ENCODE measurements around the gene NONO. TPM values are rescaled to one million over a fixed set of nuclear protein-coding genes. Genes with fewer than 3 reads are reported as not detected.

NONO gene
- total and polyA plus RNA-seq, 7 experiments from 2014 or later, result 184 to 488 (median 337) TPM

GRCh38 chrX:71245159-71245558 lies 38.3 kb upstream of the NONO start:
- H3K4me3 Mint-ChIP-seq, result no peak overlapping the region

DNA sequence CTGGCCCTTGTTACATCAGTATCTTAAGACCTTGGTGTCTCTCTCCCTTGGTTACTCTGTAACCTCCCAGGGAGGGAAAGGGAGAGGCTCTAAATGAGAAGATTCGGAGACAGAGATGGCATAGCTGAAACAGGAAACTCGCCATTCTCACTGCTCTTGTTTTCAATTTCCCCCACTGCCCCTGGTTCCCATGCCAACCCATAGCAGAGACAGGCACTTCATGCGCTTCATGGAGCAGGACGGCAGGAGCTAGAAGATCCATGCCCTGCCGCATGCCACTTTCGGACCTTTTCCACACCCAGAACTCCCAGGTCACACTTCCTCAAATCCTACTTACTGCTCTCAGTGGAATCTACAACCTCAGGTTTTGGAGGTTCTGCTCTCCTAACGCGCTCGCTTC lies 32.6 kb upstream of the NONO start:
- CTCF ChIA-PET, result no interaction called here
- Histone ChIP-seq H3K27me3 (ENCODE audit: control insufficient read depth in 2 of 2, insufficient read depth in 2 of 2, low read length in 2 of 2) (no peaks in the 10 kb centered on the region), H3K27ac (ENCODE audit: low read depth, low read length) (no peak overlapping the region), H3K4me3 (ENCODE audit: low read length) (no peak overlapping the region), H3K4me1 (ENCODE audit: control insufficient read depth in 2 of 2, insufficient read depth in 2 of 2, low read length in 2 of 2) (peaks cover 0 to 20% of the 10 kb centered on the region in 2 donors), H3K9me3 (ENCODE audit: control insufficient read depth in 2 of 3, low read length in 3 of 3) (no peaks in the 10 kb centered on the region), H3K36me3 (ENCODE audit: control insufficient read depth in 2 of 3, insufficient read depth in 3 of 3, low read length in 3 of 3) (peaks cover 0 to 44% (median 2%) of the 10 kb centered on the region in 3 experiments)
- intact Hi-C loops (cut with micrococcal nuclease), result no loop called here
- Mint-ChIP-seq H3K4me1 (peaks cover 0 to 29% (median 17%) of the 10 kb centered on the region in 7 donors), H3K9me3 (peaks cover 0 to 3% (median 0%) of the 10 kb centered on the region in 11 donors), H3K4me3 (peak overlapping the region in 1 of 10 donors; percentile 2), H3K27ac (peak overlapping the region in 7 of 9 donors; percentile 17 to 54 (median 29)), H3K36me3 (peaks cover 0 to 9% (median 4%) of the 10 kb centered on the region in 5 donors), H3K27me3 (no peaks in the 10 kb centered on the region)
- POLR2A ChIA-PET, result no interaction called here
- no peak for DNase-seq
- no peak for ATAC-seq

More at GRCh38 chrX:71245159-71245558, 38.3 kb upstream of the NONO start:
- peaks cover 0 to 94% (median 9%) of the 10 kb centered on the region in 3 experiments for H3K36me3 ChIP-seq (ENCODE audit: control insufficient read depth in 2 of 3, insufficient read depth in 3 of 3, low read length in 3 of 3)
- ChIA-PET CTCF (no interaction called here), POLR2A (interaction anchor here (0.6 kb wide), 1 partner anchor 9 kb away, joined by 3 read pairs; no protein-coding TSS in a partner anchor)
- H3K9me3 ChIP-seq (ENCODE audit: control insufficient read depth in 2 of 3, low read length in 3 of 3), result no peaks in the 10 kb centered on the region
- Mint-ChIP-seq H3K27me3 (no peaks in the 10 kb centered on the region), H3K27ac (peak overlapping the region in 1 of 9 donors; percentile 44), H3K9me3 (no peaks in the 10 kb centered on the region), H3K36me3 (peaks cover 0 to 36% (median 19%) of the 10 kb centered on the region in 5 donors), H3K4me1 (no peaks in the 10 kb centered on the region)
- H3K4me1 ChIP-seq (ENCODE audit: control insufficient read depth in 2 of 2, insufficient read depth in 2 of 2, low read length in 2 of 2), result no peaks in the 10 kb centered on the region
- DNase-seq (no peak), ATAC-seq (no peak)
- no peak overlapping the region for H3K27ac ChIP-seq (ENCODE audit: low read depth, low read length)
- intact Hi-C loops (cut with micrococcal nuclease), result no loop called here
- H3K27me3 ChIP-seq (ENCODE audit: control insufficient read depth in 2 of 2, insufficient read depth in 2 of 2, low read length in 2 of 2), result no peaks in the 10 kb centered on the region
- no peak overlapping the region for H3K4me3 ChIP-seq (ENCODE audit: low read length)

- Mint-ChIP-seq H3K4me3 (peak overlapping the region in 5 of 10 donors; percentile 47 to 94 (median 79)), H3K9me3 (peaks cover 0 to 3% (median 0%) of the 10 kb centered on the region in 11 donors), H3K4me1 (peaks cover 0 to 30% (median 18%) of the 10 kb centered on the region in 7 donors), H3K36me3 (peaks cover 0 to 9% (median 2%) of the 10 kb centered on the region in 5 donors), H3K27me3 (no peaks in the 10 kb centered on the region), H3K27ac (peak overlapping the region in 4 of 9 donors; percentile 0 to 38 (median 20))
- peak overlapping the region; percentile 14 for H3K27ac ChIP-seq (ENCODE audit: low read depth, low read length)
- H3K4me3 ChIP-seq (ENCODE audit: low read length), result no peak overlapping the region
- POLR2A ChIA-PET, result interaction anchor here (1.5 kb wide), 1 partner anchor 69 kb away, joined by 5 read pairs; no protein-coding TSS in a partner anchor
- DNase-seq (peak in 1 of 9 donors; percentile 45), ATAC-seq (no peak)
- H3K4me1 ChIP-seq (ENCODE audit: control insufficient read depth in 2 of 2, insufficient read depth in 2 of 2, low read length in 2 of 2), result peaks cover 0 to 20% of the 10 kb centered on the region in 2 donors
- intact Hi-C loops (cut with micrococcal nuclease), result no loop called here
- peaks cover 0 to 39% (median 0%) of the 10 kb centered on the region in 3 experiments for H3K36me3 ChIP-seq (ENCODE audit: control insufficient read depth in 2 of 3, insufficient read depth in 3 of 3, low read length in 3 of 3)
- no peaks in the 10 kb centered on the region for H3K27me3 ChIP-seq (ENCODE audit: control insufficient read depth in 2 of 2, insufficient read depth in 2 of 2, low read length in 2 of 2)
- no peaks in the 10 kb centered on the region for H3K9me3 ChIP-seq (ENCODE audit: control insufficient read depth in 2 of 3, low read length in 3 of 3)
- CTCF ChIA-PET, result no interaction called here
Measured at GRCh38 chrX:71251466-71251973, 31.9 kb upstream of the NONO start.

DNA sequence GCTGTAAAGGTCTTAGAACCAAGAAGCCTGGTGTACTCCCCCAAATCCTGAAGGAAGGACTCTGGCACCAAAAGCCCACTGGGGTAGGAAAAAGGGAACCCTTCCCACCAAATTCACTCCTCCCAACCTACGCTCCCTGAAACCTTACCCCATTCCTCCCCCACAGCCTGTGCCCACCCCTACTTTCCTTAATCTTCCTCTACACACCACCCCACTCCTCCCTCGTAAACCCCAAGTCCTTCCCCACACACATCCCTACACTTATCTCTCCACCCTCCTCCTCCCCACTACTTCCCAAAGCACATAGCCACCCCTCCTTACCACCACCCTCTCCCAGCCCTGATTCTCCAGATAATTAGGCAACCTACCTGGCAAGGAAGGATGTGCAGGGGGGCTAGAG lies 31.2 kb upstream of the NONO start:
- Mint-ChIP-seq H3K27ac (peak overlapping the region in 3 of 9 donors; percentile 14 to 65 (median 64)), H3K4me1 (peaks cover 0 to 30% (median 18%) of the 10 kb centered on the region in 7 donors)

DNA sequence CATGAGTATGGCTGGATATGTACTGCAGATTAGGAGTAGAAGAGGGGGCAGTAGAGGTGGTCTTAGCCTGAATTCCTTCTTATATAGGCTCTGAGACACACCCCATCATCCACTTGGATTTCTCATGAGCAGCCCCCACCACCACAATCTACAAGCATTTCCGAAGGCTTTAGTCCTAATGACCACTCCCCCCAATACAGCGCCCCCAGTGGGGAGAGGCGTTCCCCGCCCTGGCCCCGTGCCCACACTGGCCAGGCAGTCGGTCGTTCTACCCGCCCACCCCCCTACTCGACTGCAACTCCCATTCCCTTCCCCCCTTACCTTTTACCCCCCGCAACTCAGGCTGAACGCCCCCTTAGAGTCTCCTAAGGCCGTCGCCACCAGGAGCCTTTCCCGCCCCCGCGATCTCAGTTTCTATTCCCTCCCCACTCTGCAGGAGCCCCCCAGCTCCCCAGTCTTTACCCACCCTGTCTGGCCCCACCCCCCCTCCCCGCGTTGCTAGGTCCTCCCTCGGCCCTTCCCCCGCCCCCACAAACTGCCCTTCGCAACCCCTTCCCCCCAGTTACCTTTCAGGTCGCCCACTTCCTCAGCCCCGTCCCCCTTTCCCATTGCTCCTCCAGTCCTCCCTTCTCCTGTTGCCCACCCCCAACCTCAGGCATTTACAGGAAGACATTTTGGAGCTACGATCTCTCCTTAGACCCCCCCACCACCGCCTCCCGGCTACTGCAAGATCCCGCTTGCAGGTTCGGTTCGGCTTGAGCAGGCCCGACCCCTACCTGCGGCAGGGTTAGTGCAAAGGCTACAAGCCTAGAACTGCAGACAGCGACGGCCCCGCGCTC lies 30.0 kb upstream of the NONO start:
- POLR2A ChIA-PET, result interaction anchor here (0.6 to 3.9 kb wide), 9 partner anchors 30 to 279 kb away, joined by 3 to 52 read pairs (median 7); partner anchors contain the start of genes NONO, OGT and TAF1

More for the DNA sequence above, 31.2 kb upstream of the NONO start:
- peak overlapping the region in 9 of 10 donors; percentile 10 to 95 (median 62) for H3K4me3 Mint-ChIP-seq
- peak overlapping the region; percentile 24 for H3K27ac ChIP-seq (ENCODE audit: low read depth, low read length)
- ChIA-PET POLR2A (interaction anchor here (1.5 kb wide), 1 partner anchor 70 kb away, joined by 5 read pairs; no protein-coding TSS in a partner anchor), CTCF (no interaction called here)
- peaks cover 0 to 3% (median 0%) of the 10 kb centered on the region in 11 donors for H3K9me3 Mint-ChIP-seq
- peaks cover 0 to 20% of the 10 kb centered on the region in 2 donors for H3K4me1 ChIP-seq (ENCODE audit: control insufficient read depth in 2 of 2, insufficient read depth in 2 of 2, low read length in 2 of 2)
- no peak for ATAC-seq
- no peak overlapping the region for H3K4me3 ChIP-seq (ENCODE audit: low read length)
- intact Hi-C loops (cut with micrococcal nuclease), result no loop called here
- no peaks in the 10 kb centered on the region for H3K27me3 ChIP-seq (ENCODE audit: control insufficient read depth in 2 of 2, insufficient read depth in 2 of 2, low read length in 2 of 2)
- H3K36me3 Mint-ChIP-seq, result peaks cover 0 to 9% (median 0%) of the 10 kb centered on the region in 5 donors
- DNase-seq, result no peak
- H3K36me3 ChIP-seq (ENCODE audit: control insufficient read depth in 2 of 3, insufficient read depth in 3 of 3, low read length in 3 of 3), result peaks cover 0 to 32% (median 0%) of the 10 kb centered on the region in 3 experiments
- no peaks in the 10 kb centered on the region for H3K9me3 ChIP-seq (ENCODE audit: control insufficient read depth in 2 of 3, low read length in 3 of 3)
- no peaks in the 10 kb centered on the region for H3K27me3 Mint-ChIP-seq

More for the DNA sequence above, 30.0 kb upstream of the NONO start:
- Histone ChIP-seq H3K27ac (ENCODE audit: low read depth, low read length) (peak overlapping the region; percentile 91), H3K36me3 (ENCODE audit: control insufficient read depth in 2 of 3, insufficient read depth in 3 of 3, low read length in 3 of 3) (peaks cover 0 to 19% (median 0%) of the 10 kb centered on the region in 3 experiments), H3K27me3 (ENCODE audit: control insufficient read depth in 2 of 2, insufficient read depth in 2 of 2, low read length in 2 of 2) (no peaks in the 10 kb centered on the region), H3K9me3 (ENCODE audit: control insufficient read depth in 2 of 3, low read length in 3 of 3) (no peaks in the 10 kb centered on the region), H3K4me3 (ENCODE audit: low read length) (peak overlapping the region; percentile 79), H3K4me1 (ENCODE audit: control insufficient read depth in 2 of 2, insufficient read depth in 2 of 2, low read length in 2 of 2) (peaks cover 0 to 20% of the 10 kb centered on the region in 2 donors)
- Mint-ChIP-seq H3K27me3 (no peaks in the 10 kb centered on the region), H3K36me3 (peaks cover 0 to 8% (median 0%) of the 10 kb centered on the region in 5 donors), H3K9me3 (peaks cover 0 to 3% (median 0%) of the 10 kb centered on the region in 11 donors), H3K27ac (peak overlapping the region; percentile 83 to 96 (median 89)), H3K4me3 (peak overlapping the region; percentile 76 to 97 (median 90)), H3K4me1 (peaks cover 0 to 30% (median 18%) of the 10 kb centered on the region in 7 donors)
- intact Hi-C loops (cut with micrococcal nuclease), result loop anchor here (1.0 to 2.0 kb wide), 7 partner anchors 30 to 279 kb away; partner anchors contain the start of genes NONO (in 2 of the 2), TAF1 (in 2 of the 2), OGT (in 1 of the 2) and SNX12 (in 1 of the 2)
- DNase-seq (peak in 2 of 9 donors; percentile 13 to 36), ATAC-seq (no peak)
- CTCF ChIA-PET, result interaction anchor here (1.2 kb wide), 1 partner anchor 30 kb away, joined by 4 read pairs; the partner anchor contains the start of gene NONO

Data from naive thymus-derived CD4-positive, alpha-beta T cell (primary cell).